Stimulated activated CD8-positive, alpha-beta memory T cell treated with anti-CD3 and anti-CD28 coated beads, Interleukin-4, amount 100 ng/mL, for 4 hours (primary cell): ENCODE measurements around the gene MLC1.
"Not testable (repeated sequence)": the region's sequence is repeated elsewhere in the genome, so short reads cannot be mapped to it uniquely, and the experiment has no call there.

Experiments used
- DNase-seq, 2 donors: peaks; one replicate each; pipeline ENCODE4 v3.0.0-alpha.2; 2020; ENCODE audit warnings: low read depth in 2 of 2, low spot score in 1 of 2

MLC1 gene

GRCh38 chr22:50104141-50104544 is 18.9 kb upstream of the MLC1 start:
- DNase-seq = no peak

DNA sequence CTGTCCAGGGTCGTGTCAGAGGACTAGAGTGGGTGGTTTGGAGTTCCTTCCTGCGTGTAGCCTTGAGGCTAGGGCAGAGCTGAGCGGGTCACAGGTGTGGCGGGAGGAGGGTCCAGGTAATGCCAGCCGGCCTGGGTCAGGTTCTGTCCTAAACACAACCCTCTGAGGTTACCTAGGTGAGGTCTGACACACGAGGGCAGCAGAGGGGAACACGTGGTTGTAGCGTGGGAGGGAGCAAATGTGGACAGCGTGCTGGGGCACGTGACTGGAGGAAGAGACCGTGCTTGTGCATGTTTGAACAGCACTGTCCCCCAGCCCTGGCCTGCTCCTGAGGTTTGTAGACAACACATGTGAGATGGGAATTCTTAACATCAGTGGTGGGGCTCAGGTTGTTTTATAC is 17.7 kb upstream of the MLC1 start:
- DNase-seq = no peak

DNA sequence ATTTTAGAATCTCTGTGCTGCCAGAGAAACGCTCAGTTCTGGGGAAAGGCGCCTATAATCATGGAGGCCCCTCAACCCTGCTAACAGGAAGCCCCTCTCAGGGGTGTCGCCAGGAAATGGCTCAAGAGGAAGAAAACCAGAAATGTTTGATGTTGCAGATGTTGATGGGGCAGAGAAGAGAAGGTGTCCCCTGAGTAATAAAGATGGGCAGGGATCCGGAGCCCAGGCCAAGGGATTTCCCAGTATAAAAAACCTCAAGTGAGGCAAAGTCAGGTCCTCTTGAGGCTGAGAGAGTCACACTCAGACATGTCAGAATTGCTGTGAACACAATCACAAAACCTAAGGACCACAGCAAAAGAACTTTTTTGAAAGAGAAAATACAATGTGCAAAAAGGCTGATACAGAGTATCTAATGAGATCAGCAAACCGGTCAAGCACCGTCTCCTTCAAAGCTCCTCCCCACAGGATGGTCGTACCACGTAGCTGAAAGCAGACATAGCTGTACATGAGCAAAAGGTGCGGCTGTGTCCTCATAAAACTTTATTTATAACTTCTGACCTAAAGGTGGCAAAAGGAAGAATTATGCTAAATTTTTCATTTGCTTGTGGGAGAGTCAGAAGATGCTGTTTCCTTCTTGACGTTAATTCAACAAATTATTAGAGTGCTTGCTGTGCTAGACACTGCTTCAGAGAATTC is 16.8 kb upstream of the MLC1 start:
- no peak for DNase-seq

GRCh38 chr22:50098052-50098451 is 12.8 kb upstream of the MLC1 start:
- no peak for DNase-seq

DNA sequence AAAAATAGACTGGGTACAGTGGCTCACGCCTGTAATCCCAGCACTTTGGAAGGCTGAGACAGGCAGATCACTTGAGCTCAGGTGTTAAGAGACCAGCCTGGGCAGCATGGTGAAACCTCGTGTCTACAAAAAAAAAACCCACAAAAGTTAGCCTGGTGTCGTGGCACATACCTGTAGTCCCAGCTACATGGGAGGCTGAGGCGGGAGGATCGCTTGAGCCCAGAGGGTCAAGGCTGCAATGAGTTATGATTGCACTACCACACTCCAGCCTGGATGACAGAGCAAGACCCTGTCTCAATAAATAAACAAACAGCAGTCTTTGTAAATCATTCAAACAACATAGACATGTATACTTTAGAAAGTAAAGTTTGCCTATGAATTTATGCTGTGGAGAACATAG is 7.1 kb upstream of the MLC1 start:
- no peak for DNase-seq

DNA sequence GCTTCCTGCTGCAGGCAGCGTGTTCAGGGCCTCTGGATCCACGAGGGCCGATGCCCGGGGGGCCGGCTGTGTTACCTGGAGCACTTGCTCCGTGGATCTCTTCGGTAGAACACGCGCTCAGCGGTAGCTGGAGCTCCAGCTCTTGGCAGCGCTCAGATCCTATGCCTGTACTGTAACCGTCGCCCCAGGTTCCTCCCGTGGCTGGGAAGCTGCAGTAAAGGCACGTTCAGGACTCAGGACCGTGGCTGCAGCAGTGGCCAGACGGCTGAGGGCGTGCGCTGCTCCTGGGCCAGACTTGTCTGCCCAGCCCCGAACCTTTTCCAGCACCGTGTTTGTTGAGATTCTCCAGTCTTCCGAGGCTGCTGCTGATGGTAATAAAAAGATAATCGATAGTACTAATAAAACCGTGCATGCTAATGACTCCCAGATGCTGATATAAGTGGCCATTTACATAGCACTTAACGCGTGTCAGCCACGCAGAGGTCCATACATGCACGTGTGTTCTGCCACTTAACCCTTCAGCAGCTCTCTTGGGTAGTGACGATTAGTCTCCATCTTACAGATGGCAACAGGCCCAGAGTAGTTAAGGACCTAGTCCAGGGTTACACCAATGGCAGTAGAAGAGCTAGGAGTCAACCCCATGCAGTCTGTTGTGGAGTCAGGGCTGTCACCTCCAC is 6.0 kb upstream of the MLC1 start:
- no peak for DNase-seq

DNA sequence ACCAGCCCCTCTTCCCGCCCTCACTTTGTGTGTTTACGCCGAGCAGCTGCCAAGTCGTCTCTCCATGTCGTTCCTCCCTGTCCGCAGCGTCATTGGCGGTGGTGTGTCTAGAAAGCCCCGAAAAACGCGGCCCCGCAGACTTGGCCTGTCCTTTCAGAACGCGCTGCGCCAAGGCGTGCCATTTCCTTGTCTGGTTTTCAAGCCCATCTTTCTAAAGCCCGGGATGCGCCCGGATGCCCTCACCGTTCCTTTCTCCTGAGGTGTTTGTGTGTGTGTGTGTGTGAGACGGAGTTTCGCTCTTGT is 5.1 kb upstream of the MLC1 start:
- no peak for DNase-seq

DNA sequence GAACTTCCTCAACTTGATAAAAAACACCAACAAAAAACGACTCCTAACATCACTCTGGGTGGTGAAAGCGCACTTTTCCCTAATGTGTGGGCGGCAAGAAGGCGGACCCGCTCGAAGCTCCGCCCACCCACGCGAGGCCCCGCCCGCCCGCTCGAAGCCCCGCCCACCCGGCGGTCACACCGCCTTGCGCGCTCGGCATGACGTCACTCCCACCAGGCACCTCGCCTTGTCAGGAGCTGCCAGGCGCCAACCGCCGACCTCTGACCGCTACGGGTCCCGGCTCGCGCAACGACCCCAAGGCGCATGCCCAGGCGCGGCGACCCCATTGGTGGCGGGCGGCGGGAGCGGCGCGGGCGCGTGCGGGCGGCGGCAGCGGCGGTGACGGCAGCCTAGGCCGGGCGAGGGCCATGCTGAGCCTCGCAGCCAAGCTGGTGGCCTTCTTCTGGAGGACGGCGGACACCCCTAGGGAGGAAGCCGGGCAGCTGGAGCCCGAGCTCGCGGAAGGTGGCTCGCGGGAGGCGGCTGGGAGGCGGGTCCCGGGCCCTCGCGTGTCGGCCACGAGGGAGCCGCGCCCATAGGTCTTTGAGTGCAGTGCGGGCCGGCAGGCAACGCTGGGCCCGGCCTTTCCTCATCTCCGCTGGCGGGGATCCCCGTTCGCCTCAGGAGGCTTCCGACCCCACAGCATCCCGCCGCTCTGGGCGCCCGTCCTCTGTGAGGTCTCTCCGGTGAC is 4.6 kb upstream of the MLC1 start, which contains the start of gene MOV10L1:
TSS of gene MOV10L1 (plus strand) at position 325 of the 730 bp plus-strand sequence. CDS start at position 408, 83 bp downstream.
- DNase-seq = no peak

DNA sequence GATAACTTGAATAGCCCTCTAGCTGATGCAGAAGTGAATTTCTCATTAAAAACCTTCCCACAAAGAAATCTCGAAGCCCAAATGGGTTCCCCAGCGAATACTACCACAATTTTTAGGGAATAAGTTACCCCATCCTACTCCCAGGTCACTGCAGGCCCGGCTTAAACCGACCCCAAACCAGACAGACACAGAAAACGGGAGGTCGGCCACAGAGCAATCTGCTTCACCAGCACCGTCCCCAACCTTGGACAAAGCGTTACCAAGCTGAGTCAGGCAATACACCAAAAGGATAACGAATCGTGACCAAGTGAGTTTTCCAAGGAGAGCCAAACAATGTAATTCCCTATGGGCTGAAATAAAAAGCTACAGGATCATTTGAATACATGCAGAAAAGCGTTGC is 4.0 kb upstream of the MLC1 start:
- no peak for DNase-seq

DNA sequence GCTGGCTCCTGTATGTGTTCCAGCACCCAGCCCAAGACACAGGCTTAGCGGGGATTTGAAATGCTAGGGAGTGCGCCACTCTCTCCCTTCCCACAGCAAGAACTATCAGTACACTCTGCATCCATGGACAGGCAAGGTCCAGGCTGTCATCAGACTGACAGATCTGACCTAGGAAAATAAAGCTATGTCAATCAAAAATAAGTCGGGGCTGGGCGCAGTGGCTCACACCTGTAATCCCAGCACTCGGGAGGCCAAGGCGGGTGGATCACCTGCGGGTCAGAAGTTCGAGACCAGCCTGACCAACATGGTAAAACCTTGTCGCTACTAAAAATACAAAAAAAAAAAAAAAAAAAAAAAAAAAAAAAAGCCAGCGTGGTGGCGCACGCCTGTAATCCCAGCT is 2.9 kb upstream of the MLC1 start:
- no peak for DNase-seq

DNA sequence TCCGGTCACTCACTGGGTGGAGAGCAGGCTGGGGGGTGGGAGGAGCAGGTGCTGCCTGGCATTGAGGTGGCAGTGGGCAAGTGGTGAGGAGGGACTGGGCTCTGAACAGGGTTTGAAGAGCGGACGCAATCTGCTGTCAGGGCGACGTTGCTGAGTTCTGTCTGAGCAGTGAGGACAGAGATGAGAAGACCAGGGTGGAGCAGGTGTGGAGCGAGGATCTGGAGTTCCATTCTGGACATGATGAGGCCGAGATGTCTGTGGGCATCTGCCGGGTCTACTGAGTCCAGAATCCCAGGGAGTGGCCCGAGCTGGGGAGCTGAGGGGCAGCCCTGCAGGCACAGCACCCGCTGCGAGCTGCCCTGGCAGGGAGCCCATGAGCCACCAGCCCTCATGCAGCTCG is 2.4 kb upstream of the MLC1 start:
- DNase-seq = no peak

DNA sequence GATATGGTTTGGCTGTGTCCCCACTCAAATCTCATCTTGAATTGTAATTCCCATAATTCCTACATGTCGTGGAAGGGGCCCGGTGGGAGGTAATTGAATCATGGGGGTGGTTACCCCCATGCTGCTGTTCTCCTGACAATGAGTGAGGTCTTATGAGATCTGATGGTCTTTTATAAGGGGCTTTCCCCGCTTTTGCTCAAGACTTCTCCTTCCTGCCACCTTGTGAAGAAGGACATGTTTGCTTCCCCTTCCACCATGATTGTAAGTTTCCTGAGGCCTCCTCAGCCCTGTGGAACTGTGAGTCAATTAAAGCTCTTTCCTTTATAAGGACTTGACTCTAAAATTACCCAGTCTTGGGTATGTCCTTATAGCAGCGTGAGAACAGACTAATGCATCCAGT is 1.7 kb upstream of the MLC1 start:
- not testable (repeated sequence) for DNase-seq

- DNase-seq = no peak
These were observed 1.3 kb upstream of the MLC1 start for GRCh38 chr22:50086526-50086925.

DNA sequence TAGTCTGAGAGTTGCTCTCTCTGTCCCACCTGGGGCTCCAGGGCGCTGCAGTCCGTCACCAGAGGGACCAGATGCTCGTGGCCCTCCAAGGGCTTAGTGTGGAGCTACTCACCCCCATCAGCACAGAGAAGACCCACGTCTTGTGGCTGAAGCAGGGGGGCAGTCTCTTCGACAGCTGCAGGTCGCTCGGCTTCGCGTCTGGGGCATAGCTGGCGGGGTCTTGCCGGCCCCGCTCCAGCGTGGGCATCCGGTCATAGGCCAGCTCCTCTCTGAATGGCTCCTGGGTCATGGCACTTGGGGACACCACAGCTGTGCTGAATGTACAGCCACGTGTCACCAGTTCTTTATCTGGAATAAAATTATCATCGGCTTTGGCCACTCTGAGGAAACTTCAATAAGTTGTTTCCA is 608 bp downstream of the MLC1 start:
- no peak for DNase-seq

- no peak for DNase-seq
These were observed 1.1 kb downstream of the MLC1 start for GRCh38 chr22:50084080-50084477.

DNA sequence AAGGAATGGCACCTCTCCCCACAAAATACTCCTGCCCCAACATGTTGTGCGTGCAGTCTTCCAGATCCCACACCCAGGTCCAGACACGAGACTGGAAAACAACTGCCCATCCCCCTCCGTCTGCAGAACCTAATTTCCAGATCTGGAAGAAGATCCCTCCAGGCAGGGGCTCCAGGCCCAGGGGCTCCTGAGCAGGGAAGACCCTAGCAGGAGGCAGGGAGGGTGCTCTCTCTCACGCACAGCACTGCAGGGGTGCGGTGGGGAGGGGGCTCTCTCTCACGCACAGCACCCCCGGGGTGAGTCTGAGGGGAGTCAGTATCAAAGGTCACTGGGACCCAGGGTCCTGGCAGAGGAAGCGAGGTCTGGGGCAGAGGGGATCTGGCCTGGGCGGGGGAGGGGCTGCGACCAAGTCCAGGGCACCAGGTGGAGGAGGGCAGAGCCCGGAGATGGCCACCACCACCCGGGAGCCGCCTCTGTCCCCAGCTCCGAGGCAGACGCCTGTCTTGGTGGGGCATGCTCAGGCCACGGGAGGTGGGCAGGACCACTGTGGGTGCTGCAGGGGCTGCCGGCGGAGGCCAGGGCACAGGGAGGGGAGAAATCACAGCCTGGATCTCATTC is 1.7 kb downstream of the MLC1 start:
- no peak for DNase-seq

DNA sequence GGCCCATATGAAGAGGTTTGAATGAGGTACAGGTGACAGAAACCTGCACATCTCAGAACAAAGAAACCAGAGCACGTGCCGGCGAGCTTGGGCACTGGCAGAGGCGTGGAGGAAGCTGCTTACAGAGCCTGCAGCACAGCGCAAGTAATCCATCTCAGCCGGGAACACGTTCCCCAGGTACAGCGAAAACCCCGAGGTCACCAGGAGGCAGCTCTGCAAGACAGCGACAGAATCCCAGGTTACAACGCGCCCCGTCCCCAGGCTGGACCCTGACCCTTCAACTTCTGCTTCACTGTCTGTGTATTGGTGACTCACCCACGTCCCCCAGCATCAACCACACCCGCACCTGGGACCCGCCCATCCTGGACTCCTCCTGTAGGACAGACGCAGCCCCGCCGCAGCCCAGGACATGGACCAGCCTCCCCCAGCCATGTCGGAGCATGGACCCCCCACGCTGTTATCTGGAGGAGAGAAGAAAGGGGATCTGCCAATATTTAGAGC is 2.2 kb downstream of the MLC1 start:
- DNase-seq = no peak

DNA sequence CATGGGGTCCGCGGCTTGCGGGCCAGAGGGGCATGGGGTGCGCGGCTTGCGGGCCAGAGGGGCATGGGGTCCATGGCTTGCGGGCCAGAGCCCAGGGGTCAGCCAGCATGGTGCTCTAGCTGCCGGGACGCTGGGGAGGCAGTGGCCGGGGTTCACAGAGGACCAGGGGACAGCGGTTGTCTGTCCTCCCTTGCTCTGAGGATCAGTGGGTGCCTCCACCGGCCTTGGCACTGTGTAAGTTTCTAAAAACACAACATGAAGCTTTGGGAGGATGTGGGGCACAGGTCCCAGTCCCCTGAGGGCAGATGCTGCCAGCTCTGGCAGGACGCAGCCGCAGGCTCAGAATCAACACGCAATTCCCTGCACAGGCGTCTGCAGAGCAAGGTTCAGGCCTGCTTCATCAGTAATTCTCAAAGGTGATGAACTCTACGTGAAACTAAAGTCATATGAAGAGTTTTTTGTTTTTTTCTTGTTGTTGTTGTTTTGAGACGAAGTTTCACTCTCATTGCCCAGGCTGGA is 3.0 kb downstream of the MLC1 start:
- no peak for DNase-seq

- DNase-seq = no peak
These were observed 3.6 kb downstream of the MLC1 start for GRCh38 chr22:50081426-50082196.

GRCh38 chr22:50080077-50080465 is 5.2 kb downstream of the MLC1 start:
- DNase-seq = no peak

- DNase-seq = no peak
These were observed 6.5 kb downstream of the MLC1 start for GRCh38 chr22:50078761-50079160.
